Kidney epithelial cell (primary cell): ENCODE data around the gene GRIK4. TPM values are rescaled to one million over a fixed set of nuclear protein-coding genes. Genes with fewer than 3 reads are reported as not detected.

Experiments
- DNase-seq: peaks from one replicate; pipeline ENCODE4 v3.0.0-alpha.2; 2010; ENCODE audit warnings: low read depth
- H3K27me3 ChIP-seq: 2 replicates; pipeline ENCODE4 v1.6.0; 2011; ENCODE audit warnings: low read length; ENCODE audit not compliant: control insufficient read depth, insufficient read depth
- H3K36me3 ChIP-seq: 2 replicates; pipeline ENCODE4 v1.5.1; 2011; ENCODE audit warnings: low read length; ENCODE audit not compliant: control insufficient read depth, insufficient read depth
- H3K4me3 ChIP-seq: 2 replicates; pipeline ENCODE4 v1.5.1; 2011; ENCODE audit warnings: low read depth, mild to moderate bottlenecking, control low read depth, low read length
- total RNA-seq: library from RNA; depleted of rRNA; stranded (reverse); fragments of >200 nt; gene quantifications from 2 replicates; pipeline ENCODE4 v1.2.3, GENCODE V29; 2015
- TF ChIP-seq, protein P1 (sequence below): IDR thresholded peaks from 2 replicates; pipeline ENCODE4 v1.5.1; 2011; ENCODE audit warnings: mild to moderate bottlenecking, moderate library complexity, low read length, control low read depth, inconsistent platforms; ENCODE audit not compliant: insufficient read depth, poor library complexity, severe bottlenecking

Gene GRIK4
- total RNA-seq, 1 donor from 2014 or later, result 0.17 TPM

DNA sequence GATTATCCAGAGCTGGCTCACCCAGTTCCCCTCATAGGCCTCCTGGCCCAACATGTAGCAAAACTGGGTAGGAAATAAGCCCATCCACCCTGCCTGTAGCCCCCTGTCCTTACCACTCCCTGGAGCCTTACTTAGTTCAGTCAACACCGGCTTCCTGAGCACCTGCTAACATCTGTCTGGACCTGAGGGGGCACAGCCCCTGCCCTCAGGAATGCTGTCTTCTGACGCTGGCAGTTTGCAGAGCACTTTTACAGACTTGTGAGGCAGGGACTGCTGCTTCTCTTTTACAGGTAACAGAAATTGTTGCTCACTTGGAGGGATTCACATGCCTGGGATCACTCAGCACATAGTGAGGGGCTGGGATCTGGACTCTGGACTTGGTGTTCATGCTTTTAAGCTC, 360.4 kb downstream of the GRIK4 start:
- Histone ChIP-seq H3K27me3 (peaks cover 3% of the 10 kb centered on the region), H3K4me3 (no peak overlapping the region), H3K36me3 (no peaks in the 10 kb centered on the region)
- DNase-seq, result no peak
- TF ChIP-seq, protein P1, sequence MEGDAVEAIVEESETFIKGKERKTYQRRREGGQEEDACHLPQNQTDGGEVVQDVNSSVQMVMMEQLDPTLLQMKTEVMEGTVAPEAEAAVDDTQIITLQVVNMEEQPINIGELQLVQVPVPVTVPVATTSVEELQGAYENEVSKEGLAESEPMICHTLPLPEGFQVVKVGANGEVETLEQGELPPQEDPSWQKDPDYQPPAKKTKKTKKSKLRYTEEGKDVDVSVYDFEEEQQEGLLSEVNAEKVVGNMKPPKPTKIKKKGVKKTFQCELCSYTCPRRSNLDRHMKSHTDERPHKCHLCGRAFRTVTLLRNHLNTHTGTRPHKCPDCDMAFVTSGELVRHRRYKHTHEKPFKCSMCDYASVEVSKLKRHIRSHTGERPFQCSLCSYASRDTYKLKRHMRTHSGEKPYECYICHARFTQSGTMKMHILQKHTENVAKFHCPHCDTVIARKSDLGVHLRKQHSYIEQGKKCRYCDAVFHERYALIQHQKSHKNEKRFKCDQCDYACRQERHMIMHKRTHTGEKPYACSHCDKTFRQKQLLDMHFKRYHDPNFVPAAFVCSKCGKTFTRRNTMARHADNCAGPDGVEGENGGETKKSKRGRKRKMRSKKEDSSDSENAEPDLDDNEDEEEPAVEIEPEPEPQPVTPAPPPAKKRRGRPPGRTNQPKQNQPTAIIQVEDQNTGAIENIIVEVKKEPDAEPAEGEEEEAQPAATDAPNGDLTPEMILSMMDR, result no peak

DNA sequence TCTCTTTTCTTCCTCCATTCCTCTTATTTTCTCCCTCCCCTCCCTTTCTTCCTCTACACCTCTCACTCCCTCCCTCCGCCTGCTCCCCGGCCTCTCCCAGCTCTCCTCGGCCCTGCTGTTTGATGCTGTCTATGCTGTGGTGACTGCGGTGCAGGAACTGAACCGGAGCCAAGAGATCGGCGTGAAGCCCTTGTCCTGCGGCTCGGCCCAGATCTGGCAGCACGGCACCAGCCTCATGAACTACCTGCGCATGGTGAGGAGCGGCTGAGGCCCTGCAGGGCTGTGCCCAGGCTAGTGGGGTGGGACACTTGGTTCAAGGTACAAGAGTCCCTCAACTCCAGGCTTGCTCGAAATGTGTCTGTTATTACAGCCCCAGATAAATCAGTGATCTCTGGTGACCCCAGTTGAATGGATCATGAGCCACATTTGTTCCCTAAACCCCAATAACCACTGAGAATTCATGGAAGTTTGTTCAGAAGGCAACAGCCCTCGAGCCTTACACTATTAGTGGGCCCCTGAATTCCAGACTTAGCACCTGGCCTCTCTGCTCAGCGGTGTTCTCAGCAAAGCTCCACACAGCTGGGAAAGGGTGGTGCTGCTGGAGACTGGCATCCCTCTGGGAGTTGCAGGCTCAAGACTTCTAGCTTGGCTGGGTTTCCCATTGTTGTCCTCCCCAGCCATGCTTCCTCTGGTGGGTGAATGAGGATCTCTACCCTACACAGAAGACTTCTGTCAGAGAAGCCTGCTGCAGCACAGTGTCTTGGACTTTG, 362.6 kb downstream of the GRIK4 start:
- no peaks in the 10 kb centered on the region for H3K36me3 ChIP-seq
- TF ChIP-seq, protein P1, result no peak
- no peak for DNase-seq
- H3K4me3 ChIP-seq, result no peak overlapping the region
- H3K27me3 ChIP-seq, result peaks cover 3% of the 10 kb centered on the region

DNA sequence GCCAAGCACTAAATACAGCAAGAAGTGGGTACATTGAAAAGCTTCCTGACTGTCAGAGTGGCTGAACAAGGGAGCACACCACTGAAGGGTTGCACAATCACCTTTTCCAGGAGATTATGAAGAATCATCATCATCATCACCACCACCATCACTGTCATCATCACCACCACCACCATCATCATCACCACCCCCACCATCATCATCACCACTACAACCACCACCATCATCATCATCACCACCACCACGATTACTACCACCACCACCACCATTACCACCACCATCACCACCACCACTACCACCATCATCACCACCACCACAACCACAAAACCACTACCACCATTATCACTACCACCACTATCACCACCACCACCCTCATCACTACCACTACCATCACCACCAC, 364.4 kb downstream of the GRIK4 start:
- Histone ChIP-seq H3K4me3 (no peak overlapping the region), H3K27me3 (peaks cover 5% of the 10 kb centered on the region), H3K36me3 (no peaks in the 10 kb centered on the region)
- TF ChIP-seq, protein P1, result no peak
- DNase-seq, result no peak

DNA sequence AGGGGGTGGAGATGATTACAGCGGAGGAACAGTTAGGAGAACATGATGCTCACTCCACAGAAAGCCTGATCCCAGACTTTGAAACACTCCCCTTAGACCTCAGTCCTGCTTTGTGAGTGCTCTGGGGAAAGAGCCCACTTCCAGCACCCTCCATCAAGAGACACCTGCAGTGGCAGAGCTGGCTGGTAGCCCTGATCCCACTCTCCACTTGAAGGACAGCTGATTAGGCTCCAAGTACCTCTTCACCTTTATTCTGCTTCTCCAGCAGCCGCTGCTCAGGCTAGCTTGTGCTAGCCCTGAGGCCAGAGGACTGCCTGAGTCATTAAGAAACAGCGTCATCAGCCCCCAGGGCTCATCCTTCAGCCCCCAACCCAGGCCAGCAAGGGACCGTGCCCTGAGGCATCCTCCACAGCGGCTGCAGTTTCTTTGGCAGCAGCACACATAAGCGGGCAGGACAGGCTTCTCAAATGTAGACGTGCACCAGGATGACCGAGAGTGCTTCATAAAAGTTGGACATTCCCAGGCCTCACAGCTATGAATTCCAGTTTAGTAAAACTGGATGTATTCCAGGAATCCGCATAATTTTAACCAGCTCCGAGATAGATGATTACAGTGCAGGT, 366.3 kb downstream of the GRIK4 start:
- Histone ChIP-seq H3K36me3 (no peaks in the 10 kb centered on the region), H3K4me3 (no peak overlapping the region), H3K27me3 (peaks cover 8% of the 10 kb centered on the region)
- TF ChIP-seq, protein P1, result no peak
- no peak for DNase-seq

DNA sequence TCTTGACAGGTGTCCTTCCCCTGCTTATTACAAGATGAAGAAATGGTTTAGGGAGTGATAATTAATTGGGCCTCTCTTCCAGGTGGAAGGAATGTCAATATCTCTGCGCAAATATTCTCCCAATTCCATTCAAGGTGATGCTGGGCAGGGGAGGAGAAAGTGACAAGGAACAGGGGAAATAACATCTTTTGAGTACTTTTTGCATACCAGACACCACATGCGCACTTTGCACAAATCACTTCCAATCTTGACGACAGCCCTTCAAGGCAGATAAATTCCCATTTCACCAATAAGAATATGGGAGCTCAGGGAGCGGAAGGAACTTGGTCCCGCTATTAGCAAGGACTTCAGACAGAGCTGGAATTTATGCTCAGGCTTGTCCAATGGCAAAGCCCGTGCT, 367.2 kb downstream of the GRIK4 start:
- DNase-seq, result no peak
- Histone ChIP-seq H3K27me3 (peaks cover 12% of the 10 kb centered on the region), H3K4me3 (no peak overlapping the region), H3K36me3 (no peaks in the 10 kb centered on the region)
- TF ChIP-seq, protein P1, result no peak
